NCI-H69 (cell line): ENCODE results near the gene JSRP1.

Source experiments
- DNase-seq: peaks from one replicate; lab custom pipeline; 2025; lab: John Stamatoyannopoulos, UW

JSRP1 gene

GRCh38 chr19:2216361-2217225 lies 39.6 kb downstream of the JSRP1 start:
- DNase-seq: no peak

- DNase-seq: no peak
These were observed 40.9 kb downstream of the JSRP1 start for GRCh38 chr19:2215281-2215751.

- DNase-seq: no peak
These were observed 42.0 kb downstream of the JSRP1 start for GRCh38 chr19:2214251-2214650.

GRCh38 chr19:2213799-2214198 lies 42.4 kb downstream of the JSRP1 start:
- DNase-seq: no peak

DNA sequence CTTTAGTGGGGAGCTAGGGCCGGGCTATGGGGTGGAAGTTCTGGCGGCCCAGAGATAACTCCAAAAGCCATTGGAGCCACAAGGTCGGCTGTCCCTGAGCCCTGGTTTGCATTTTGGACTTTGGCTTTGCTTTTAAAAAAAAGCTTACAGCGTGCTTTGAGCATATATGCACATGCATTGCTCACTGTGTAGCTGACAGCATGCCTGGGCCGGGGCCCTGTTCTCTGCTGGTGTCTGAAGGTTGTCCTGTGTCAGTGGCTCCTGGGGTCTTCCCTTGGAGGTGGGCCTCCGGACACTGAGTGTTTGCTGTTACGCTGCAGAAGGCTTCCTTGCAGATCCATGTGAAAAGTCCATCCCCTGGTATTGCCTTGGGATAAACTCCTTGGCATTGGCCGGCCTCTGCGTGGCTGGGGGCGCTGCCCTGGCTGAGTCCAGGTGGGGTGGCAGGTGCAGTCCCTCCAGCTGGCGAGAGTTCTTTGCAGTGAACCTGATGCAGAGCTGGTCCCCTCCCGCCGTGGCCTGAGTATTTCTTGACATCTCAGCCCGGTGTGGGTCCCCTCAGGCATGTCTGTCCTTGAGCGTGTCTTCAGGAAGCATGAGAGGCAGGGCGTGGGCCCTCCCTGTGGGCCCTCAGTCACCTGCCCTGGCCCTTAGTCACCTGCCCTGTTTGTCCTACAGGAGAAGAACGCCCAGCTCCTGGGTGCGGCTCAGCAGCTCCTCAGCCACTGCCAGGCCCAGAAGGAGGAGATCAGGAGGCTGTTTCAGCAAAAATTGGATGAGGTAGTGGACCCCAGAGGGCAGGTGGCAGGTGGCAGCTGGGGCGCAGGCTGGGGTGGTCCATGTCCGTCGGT lies 43.1 kb downstream of the JSRP1 start:
- no peak for DNase-seq

DNA sequence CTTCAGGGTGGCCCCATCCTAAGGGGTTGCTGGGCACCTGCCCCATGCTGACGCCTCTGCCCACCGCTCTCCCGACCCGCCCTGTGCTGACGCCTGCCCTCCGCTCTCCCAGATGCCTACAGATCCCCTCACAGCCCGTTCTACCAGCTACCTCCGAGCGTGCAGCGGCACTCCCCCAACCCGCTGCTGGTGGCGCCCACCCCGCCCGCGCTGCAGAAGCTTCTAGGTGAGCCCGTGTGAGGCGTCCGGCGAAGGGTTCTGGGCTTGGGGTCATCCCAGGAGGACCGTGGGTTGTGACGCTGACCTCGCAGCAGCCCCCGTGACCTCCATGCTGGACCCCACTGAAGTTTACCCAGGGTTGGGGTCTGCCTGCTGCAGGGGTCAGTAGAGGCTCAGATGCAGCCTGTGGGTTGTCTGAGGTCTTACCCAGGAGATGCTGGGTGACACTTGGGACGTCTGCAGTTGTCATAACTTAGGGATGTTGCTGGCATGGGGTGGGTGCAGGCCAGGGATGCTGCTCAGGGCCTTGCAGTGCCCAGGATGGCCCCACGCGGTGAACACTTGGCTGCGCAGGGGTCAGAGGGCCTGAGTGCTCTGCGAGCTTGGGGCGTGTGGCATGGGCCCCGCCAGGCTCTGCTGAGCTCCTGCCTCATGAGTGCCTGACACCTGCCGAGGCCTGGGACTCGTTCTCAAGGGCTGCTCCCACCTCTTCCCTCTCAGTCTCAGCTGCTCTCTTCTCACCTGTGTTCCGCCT lies 45.1 kb downstream of the JSRP1 start:
- no peak for DNase-seq

GRCh38 chr19:2210206-2210605 lies 46.0 kb downstream of the JSRP1 start:
- no peak for DNase-seq

DNA sequence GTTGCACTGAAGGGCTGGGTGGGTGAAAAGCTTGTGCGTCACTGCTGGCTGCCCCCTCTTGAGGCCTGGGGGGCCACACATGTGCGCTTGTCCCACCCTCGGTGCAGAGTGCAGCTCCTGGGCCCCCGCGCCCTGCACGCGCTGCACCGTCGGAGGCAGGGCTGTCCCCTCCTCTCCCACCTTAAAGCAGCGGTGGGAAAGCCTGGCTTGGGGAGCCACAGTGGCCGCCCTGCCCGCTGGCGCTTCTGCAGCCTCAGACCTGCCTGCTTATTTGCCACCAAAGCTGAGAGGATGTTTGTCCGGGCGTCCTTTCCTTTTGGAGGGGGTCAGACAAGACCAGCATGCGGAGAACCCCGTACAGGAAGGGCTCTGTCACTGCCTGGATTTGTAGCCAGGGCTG lies 46.8 kb downstream of the JSRP1 start:
- no peak for DNase-seq

- DNase-seq: no peak
These were observed 47.2 kb downstream of the JSRP1 start for GRCh38 chr19:2208975-2209374.

- DNase-seq: no peak
These were observed 48.0 kb downstream of the JSRP1 start for GRCh38 chr19:2207991-2208860.

- DNase-seq: no peak
These were observed 49.2 kb downstream of the JSRP1 start for GRCh38 chr19:2207008-2207407.

DNA sequence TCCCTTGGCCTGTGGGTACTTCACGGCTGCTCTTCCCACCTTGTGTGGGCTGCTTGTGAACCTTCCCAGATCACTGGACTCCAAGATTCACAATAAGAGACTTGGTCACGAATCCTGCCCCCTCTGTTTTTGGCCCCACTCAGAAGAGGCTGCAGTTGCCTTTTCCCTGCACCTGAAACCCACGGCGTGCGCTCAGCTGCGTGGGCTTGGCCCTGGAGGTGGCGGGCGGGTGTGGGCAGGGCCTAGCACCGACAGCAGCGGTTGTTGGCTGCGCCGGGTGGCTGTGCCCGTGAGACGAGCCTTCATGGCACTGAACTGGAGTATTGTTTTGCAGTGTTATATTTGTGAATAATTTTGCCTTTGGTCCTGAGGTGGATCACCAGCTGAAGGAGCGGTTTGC lies 53.9 kb downstream of the JSRP1 start:
- DNase-seq: no peak
